IMR-90 (cell line): Measurements from ENCODE around the gene PLCL2. TPM values are rescaled to one million over a fixed set of nuclear protein-coding genes. Genes with fewer than 3 reads are reported as not detected.

ENCODE experiments used
- ATAC-seq: fragments of 200-7000 bp; cut with Tn5 transposase; 2 replicates; pipeline ENCODE4 v1.9.1; 2020; ENCODE audit warnings: low read depth, mild to moderate bottlenecking, moderate library complexity
- BruUV-seq: library from RNA; stranded (reverse); fragments of 400-500 nt; replicated peaks from 2 replicates; lab custom pipeline; 2021; lab: Mats Ljungman, UMichigan
- CTCF ChIA-PET: fragments of 300-600 bp; formaldehyde crosslinking; extraction: SDS; loops from one replicate; lab custom pipeline; 2021; ENCODE audit warnings: antibody characterized with exemption; lab: Yijun Ruan, JAX
- POLR2A ChIA-PET: fragments of 300-600 bp; sonication (Branson Sonifier 250); formaldehyde crosslinking; loops from one replicate; lab custom pipeline; 2022; ENCODE audit warnings: antibody characterized with exemption; ENCODE audit not compliant: unreplicated experiment; lab: Charles Lee
- DNase-seq: peaks from one replicate; pipeline ENCODE4 v3.0.0; 2013
- H2AFZ ChIP-seq: replicated peaks from 2 replicates; pipeline ENCODE3; 2013; ENCODE audit warnings: low read length, mild to moderate bottlenecking; ENCODE audit not compliant: poor library complexity
- H2AK5ac ChIP-seq: 2 replicates; pipeline ENCODE4 v1.6.1; 2013; ENCODE audit warnings: low read depth, low read length, inconsistent platforms
- H2AK9ac ChIP-seq: replicated peaks from 2 replicates; pipeline ENCODE3; 2013; ENCODE audit warnings: mild to moderate bottlenecking, low read depth, low read length, moderate library complexity; ENCODE audit not compliant: poor library complexity
- H2BK120ac ChIP-seq: 2 replicates; pipeline ENCODE4 v1.6.1; 2013; ENCODE audit warnings: low read depth, low read length, inconsistent platforms
- H2BK15ac ChIP-seq: 3 replicates; pipeline ENCODE4 v1.6.1; 2013; ENCODE audit warnings: low read depth, low read length, inconsistent platforms
- H2BK20ac ChIP-seq: 2 replicates; pipeline ENCODE4 v1.6.1; 2013; ENCODE audit warnings: low read depth, mild to moderate bottlenecking, inconsistent platforms, low read length, moderate library complexity
- H2BK5ac ChIP-seq: 2 replicates; pipeline ENCODE4 v1.6.1; 2013; ENCODE audit warnings: mild to moderate bottlenecking, low read depth, low read length, inconsistent platforms; ENCODE audit not compliant: poor library complexity, severe bottlenecking
- H3K14ac ChIP-seq: replicated peaks from 2 replicates; pipeline ENCODE4 v1.6.1; 2013; ENCODE audit warnings: low read depth, low read length, inconsistent platforms
- H3K18ac ChIP-seq: 2 replicates; pipeline ENCODE4 v1.6.1; 2013; ENCODE audit warnings: low read depth, low read length, control low read depth
- H3K23ac ChIP-seq: 2 replicates; pipeline ENCODE4 v1.6.1; 2013; ENCODE audit warnings: low read depth, low read length, inconsistent platforms
- H3K27ac ChIP-seq: 2 replicates; pipeline ENCODE4 v1.5.1; 2013; ENCODE audit warnings: mild to moderate bottlenecking, control low read depth, low read length; ENCODE audit not compliant: insufficient read depth
- H3K27me3 ChIP-seq: 2 replicates; pipeline ENCODE4 v1.6.1; 2013; ENCODE audit warnings: low read length; ENCODE audit not compliant: control insufficient read depth, insufficient read depth
- H3K36me3 ChIP-seq: 2 replicates; pipeline ENCODE4 v1.6.1; 2013; ENCODE audit warnings: low read length, mixed read lengths; ENCODE audit not compliant: control insufficient read depth, insufficient read depth
- H3K4ac ChIP-seq: 2 replicates; pipeline ENCODE4 v1.6.1; 2013; ENCODE audit warnings: low read depth, low read length, inconsistent platforms
- H3K4me1 ChIP-seq: 2 replicates; pipeline ENCODE4 v1.6.1; 2013; ENCODE audit warnings: low read length, mixed read lengths; ENCODE audit not compliant: control insufficient read depth, insufficient read depth
- H3K4me2 ChIP-seq: 2 replicates; pipeline ENCODE4 v1.6.1; 2013; ENCODE audit warnings: low read depth, mild to moderate bottlenecking, control low read depth, low read length, moderate library complexity
- H3K4me3 ChIP-seq: 2 replicates; pipeline ENCODE4 v1.5.1; 2013; ENCODE audit warnings: low read depth, mild to moderate bottlenecking, control low read depth, low read length, moderate library complexity; ENCODE audit not compliant: insufficient read depth
- H3K56ac ChIP-seq: 2 replicates; pipeline ENCODE4 v1.6.1; 2013; ENCODE audit warnings: low read length, inconsistent platforms; ENCODE audit not compliant: insufficient read depth; ENCODE audit errors: extremely low read depth
- H3K79me1 ChIP-seq, 2 experiments: 2 replicates each; pipeline ENCODE4 v1.6.1; 2013; ENCODE audit warnings: low read length in 2 of 2, inconsistent platforms in 1 of 2, low read depth in 1 of 2
- H3K9ac ChIP-seq: 2 replicates; pipeline ENCODE4 v1.6.1; 2013; ENCODE audit warnings: low read depth, low read length, control low read depth
- H3K9me1 ChIP-seq: 2 replicates; pipeline ENCODE4 v1.6.1; 2013; ENCODE audit warnings: low read length, inconsistent platforms; ENCODE audit not compliant: insufficient read depth
- H3K9me3 ChIP-seq: 2 replicates; pipeline ENCODE4 v1.6.1; 2013; ENCODE audit warnings: low read length; ENCODE audit not compliant: control insufficient read depth, insufficient read depth
- H4K20me1 ChIP-seq: 2 replicates; pipeline ENCODE4 v1.6.1; 2013; ENCODE audit warnings: low read length, inconsistent platforms; ENCODE audit not compliant: insufficient read depth
- H4K5ac ChIP-seq: 2 replicates; pipeline ENCODE4 v1.6.1; 2013; ENCODE audit warnings: mild to moderate bottlenecking, low read depth, low read length, control low read depth
- H4K8ac ChIP-seq, 2 experiments: 2 replicates each; pipeline ENCODE4 v1.6.1; 2013; ENCODE audit warnings: low read depth in 2 of 2, low read length in 2 of 2, control low read depth in 1 of 2, inconsistent platforms in 1 of 2
- H4K91ac ChIP-seq: 2 replicates; pipeline ENCODE4 v1.6.1; 2013; ENCODE audit warnings: low read depth, low read length, inconsistent platforms; ENCODE audit not compliant: insufficient read depth
- BHLHE40 ChIP-seq: fragments of 150-350 bp; IDR thresholded peaks from 2 replicates; pipeline ENCODE4 v1.6.1; 2016; ENCODE audit warnings: mild to moderate bottlenecking, low read depth, low read length
- CEBPB ChIP-seq: IDR thresholded peaks from 2 replicates; pipeline ENCODE4 v1.6.1; 2012; ENCODE audit warnings: low read depth, low read length, improper control_type of control experiment
- CTCF ChIP-seq: conservative IDR thresholded peaks from 2 replicates; pipeline ENCODE4 v1.5.1; 2012; ENCODE audit warnings: mild to moderate bottlenecking, low read depth, low read length, improper control_type of control experiment
- ELK1 ChIP-seq: fragments of 150-350 bp; IDR thresholded peaks from 2 replicates; pipeline ENCODE4 v1.6.1; 2016; ENCODE audit warnings: low read depth, mild to moderate bottlenecking, low read length, moderate library complexity, borderline replicate concordance
- FOS ChIP-seq: fragments of 150-350 bp; IDR thresholded peaks from 2 replicates; pipeline ENCODE4 v1.6.1; 2016; ENCODE audit warnings: low read depth, low read length
- MAFK ChIP-seq: IDR thresholded peaks from 2 replicates; pipeline ENCODE4 v1.6.1; 2012; ENCODE audit warnings: low read depth, low read length, improper control_type of control experiment
- NFE2L2 ChIP-seq: fragments of 150-350 bp; IDR thresholded peaks from 2 replicates; pipeline ENCODE4 v1.6.1; 2016; ENCODE audit warnings: low read depth, mild to moderate bottlenecking, low read length
- RAD21 ChIP-seq: IDR thresholded peaks from 2 replicates; pipeline ENCODE4 v1.6.1; 2012; ENCODE audit warnings: low read length, improper control_type of control experiment
- RFX5 ChIP-seq: IDR thresholded peaks from 2 replicates; pipeline ENCODE4 v1.8.0; 2012; ENCODE audit warnings: low read depth, mild to moderate bottlenecking, low read length, moderate library complexity
- USF2 ChIP-seq: fragments of 150-350 bp; IDR thresholded peaks from 2 replicates; pipeline ENCODE4 v1.6.1; 2017; ENCODE audit warnings: mild to moderate bottlenecking, antibody characterized with exemption, low read length, low read depth
- WGBS, 2 experiments: methylation state at CpG; one replicate each; pipeline versions ENCODE4 v1.1.5 to v1.1.7; 2013; ENCODE audit warnings: missing lambda C conversion rate in 2 of 2; ENCODE audit not compliant: insufficient read length in 1 of 2; ENCODE audit errors: extremely low coverage in 2 of 2; 5-methylcytosine and 5-hydroxymethylcytosine counted together
- dilution Hi-C: fragments of 300-500 bp; cut with HindIII; formaldehyde crosslinking; loops from one replicate; pipeline ENCODE4 v1.14.3; 2018; ENCODE audit warnings: low sequenced_read_pairs; ENCODE audit not compliant: unreplicated experiment
- in situ Hi-C: fragments of 300-500 bp; cut with MboI; formaldehyde crosslinking; loops from 3 replicates; pipeline ENCODE4 v1.14.3; 2019; ENCODE audit warnings: low sequenced_read_pairs, inconsistent platforms, mixed read lengths
- intact Hi-C: fragments of 100-400 bp; cut with micrococcal nuclease; formaldehyde crosslinking; loops from 2 replicates; pipeline ENCODE4 v1.10.0; 2022
- polyA plus RNA-seq, 3 experiments: library from polyadenylated mRNA; depleted of rRNA; stranded (reverse); fragments of >200 nt; gene quantifications; 2 replicates each; pipeline ENCODE4 v1.2.3, GENCODE V29; 2012; ENCODE audit warnings: low replicate concordance in 1 of 3
- total RNA-seq: library from RNA; depleted of rRNA; stranded (reverse); fragments of >200 nt; gene quantifications from 2 replicates; pipeline ENCODE4 v1.2.3, GENCODE V29; 2012

PLCL2 gene
- total and polyA plus RNA-seq, 2 of the 4 experiments (the other 2 are of a cell fraction): 0.92 to 3.8 TPM

GRCh38 chr3:16978234-16978920 is 93.6 kb downstream of the PLCL2 start:
- H2BK120ac ChIP-seq: no peak overlapping the region
- H3K14ac ChIP-seq: no peak overlapping the region
- H2BK20ac ChIP-seq: no peak overlapping the region
- no peaks in the 10 kb centered on the region for H3K79me1 ChIP-seq
- H3K4me2 ChIP-seq: no peak overlapping the region
- no peak overlapping the region for H3K9ac ChIP-seq
- no peak overlapping the region for H4K91ac ChIP-seq
- dilution Hi-C loops (no loop called here), intact Hi-C loops (no loop called here), in situ Hi-C loops (no loop called here)
- H3K4me3 ChIP-seq: no peak overlapping the region
- H2BK5ac ChIP-seq: no peak overlapping the region
- H3K4me1 ChIP-seq: no peaks in the 10 kb centered on the region
- TF ChIP-seq RAD21: no peak
- no peak for TF ChIP-seq MAFK
- no peak for TF ChIP-seq NFE2L2
- no peak for TF ChIP-seq FOS
- no peak for TF ChIP-seq BHLHE40
- no peak for TF ChIP-seq USF2
- TF ChIP-seq ELK1: no peak
- no peak for TF ChIP-seq CTCF
- no peak for TF ChIP-seq CEBPB
- no peak for TF ChIP-seq RFX5
- H4K5ac ChIP-seq: no peak overlapping the region
- WGBS, 2 experiments: no CpG with 5 or more reads among the region's 4 CpGs
- H4K8ac ChIP-seq: no peak overlapping the region
- DNase-seq: peak; percentile 49
- POLR2A ChIA-PET: no interaction called here
- H2BK15ac ChIP-seq: no peak overlapping the region
- H3K18ac ChIP-seq: no peak overlapping the region
- no peak overlapping the region for H3K27ac ChIP-seq
- ATAC-seq: no peak
- no peaks in the 10 kb centered on the region for H4K20me1 ChIP-seq
- H3K23ac ChIP-seq: no peak overlapping the region
- CTCF ChIA-PET: no interaction called here
- H2AK9ac ChIP-seq: no peak overlapping the region
- no peaks in the 10 kb centered on the region for H3K9me1 ChIP-seq
- no peak overlapping the region for H3K4ac ChIP-seq
- H2AFZ ChIP-seq: no peak overlapping the region
- no peak overlapping the region for H3K56ac ChIP-seq
- H2AK5ac ChIP-seq: no peak overlapping the region
- H3K27me3 ChIP-seq: no peaks in the 10 kb centered on the region; the same call in 1 of the 2 replicates
- H3K36me3 ChIP-seq: no peaks in the 10 kb centered on the region
- no TSS peak for BruUV-seq
- H3K9me3 ChIP-seq: no peaks in the 10 kb centered on the region
